Measurements from ENCODE around the gene SPAG17.

- TF ChIP-seq MZF1 (CRISPR knock-in tag; IDR thresholded peaks at IDR 0.05; ENCODE audit: borderline replicate concordance) (no peak), NR2C2 (CRISPR knock-in tag; IDR thresholded peaks at IDR 0.05; ENCODE audit: borderline replicate concordance) (no peak), JARID2 (CRISPR knock-in tag; IDR thresholded peaks at IDR 0.05; ENCODE audit: insufficient replicate concordance) (no peak), MAFF (IDR thresholded peaks at IDR 0.05; ENCODE audit: low read depth, low read length) (no peak), POLR2AphosphoS5 (IDR thresholded peaks at IDR 0.05; ENCODE audit: low read depth, low read length) (no peak)
Observed at GRCh38 chr1:118115567-118116295, 69.3 kb downstream of the SPAG17 start.
